CD14-positive monocyte (primary cell): ENCODE results near the gene OR5L1. TPM values are rescaled to one million over a fixed set of nuclear protein-coding genes. Genes with fewer than 3 reads are reported as not detected.

Source experiments
- DNase-seq, 3 donors: peaks; one replicate each; pipeline ENCODE4 v3.0.0-alpha.2; 2011 to 2022
- H2AFZ ChIP-seq: 2 replicates; pipeline ENCODE4 v1.6.0; 2012; ENCODE audit warnings: mild to moderate bottlenecking, low read depth, low read length, inconsistent platforms; ENCODE audit not compliant: insufficient read depth, poor library complexity, severe bottlenecking
- H3K27ac ChIP-seq, 2 donors: 1 replicate in 1 of 2; 2 replicates in 1 of 2; pipeline ENCODE4 v1.5.1; 2012 to 2013; ENCODE audit warnings: low read length in 2 of 2, control low read depth in 1 of 2, inconsistent platforms in 1 of 2, low read depth in 1 of 2, mild to moderate bottlenecking in 1 of 2
- H3K27me3 ChIP-seq, 2 donors: one replicate each; pipeline versions ENCODE4 v1.6.0 to v1.6.1; 2011 to 2013; ENCODE audit warnings: low read length in 2 of 2; ENCODE audit not compliant: control insufficient read depth in 2 of 2, insufficient read depth in 2 of 2
- H3K36me3 ChIP-seq, 2 donors: replicated peaks in 1 of 2; 1 replicate in 1 of 2; 2 replicates in 1 of 2; pipeline versions ENCODE4 v1.5.1 to v1.6.1; 2012 to 2013; ENCODE audit warnings: low read length in 2 of 2, control low read depth in 1 of 2, inconsistent platforms in 1 of 2, mild to moderate bottlenecking in 1 of 2; ENCODE audit not compliant: insufficient read depth in 2 of 2, control insufficient read depth in 1 of 2
- H3K4me1 ChIP-seq, 2 donors: 1 replicate in 1 of 2; 2 replicates in 1 of 2; pipeline versions ENCODE4 v1.5.1 to v1.6.1; 2012 to 2013; ENCODE audit warnings: low read length in 2 of 2, control low read depth in 1 of 2, inconsistent platforms in 1 of 2, mild to moderate bottlenecking in 1 of 2, moderate library complexity in 1 of 2; ENCODE audit not compliant: insufficient read depth in 2 of 2, control insufficient read depth in 1 of 2
- H3K4me2 ChIP-seq: replicated peaks from 2 replicates; pipeline ENCODE3; 2012; ENCODE audit warnings: low read length, moderate library complexity, mild to moderate bottlenecking; ENCODE audit not compliant: poor library complexity, severe bottlenecking; ENCODE audit errors: extremely low read depth
- H3K4me3 ChIP-seq, 3 experiments: fragments of 200-600 bp in 1 of 3; sonication (generic) in 1 of 3; replicated peaks in 1 of 3; 1 replicate in 2 of 3; 2 replicates in 1 of 3; pipeline ENCODE4 v1.5.1; 2011 to 2013; ENCODE audit warnings: low read length in 3 of 3, mild to moderate bottlenecking in 3 of 3, control low read depth in 2 of 3, low read depth in 2 of 3, inconsistent platforms in 1 of 3, moderate library complexity in 1 of 3
- H3K79me2 ChIP-seq: 2 replicates; pipeline ENCODE4 v1.6.0; 2012; ENCODE audit warnings: mild to moderate bottlenecking, control low read depth, inconsistent platforms, low read length, moderate library complexity; ENCODE audit not compliant: insufficient read depth
- H3K9ac ChIP-seq: 2 replicates; pipeline ENCODE4 v1.6.0; 2017; ENCODE audit warnings: low read length, mild to moderate bottlenecking; ENCODE audit not compliant: insufficient read depth, poor library complexity, severe bottlenecking
- H3K9me3 ChIP-seq, 2 donors: replicated peaks in 1 of 2; 1 replicate in 1 of 2; 2 replicates in 1 of 2; pipeline versions ENCODE4 v1.5.1 to v1.6.1; 2012 to 2013; ENCODE audit warnings: low read length in 2 of 2, control low read depth in 1 of 2; ENCODE audit not compliant: control insufficient read depth in 1 of 2, insufficient read depth in 1 of 2
- H4K20me1 ChIP-seq: 2 replicates; pipeline ENCODE4 v1.6.0; 2012; ENCODE audit warnings: mild to moderate bottlenecking, low read length, control low read depth, moderate library complexity; ENCODE audit not compliant: insufficient read depth
- H3K27ac Mint-ChIP-seq, 7 donors: one replicate each; pipeline ENCODE4 v1.8.0; 2020; ENCODE audit warnings: mild to moderate bottlenecking in 7 of 7, mixed read lengths in 7 of 7, moderate library complexity in 6 of 7, inconsistent platforms in 2 of 7
- H3K27me3 Mint-ChIP-seq, 3 donors: one replicate each; pipeline ENCODE4 v1.8.0; 2021 to 2022; ENCODE audit warnings: low read depth in 3 of 3, mild to moderate bottlenecking in 3 of 3, mixed read lengths in 3 of 3, moderate library complexity in 3 of 3, inconsistent platforms in 1 of 3
- H3K36me3 Mint-ChIP-seq, 2 donors: one replicate each; pipeline ENCODE4 v1.8.0; 2020; ENCODE audit warnings: mixed read lengths in 2 of 2, inconsistent platforms in 1 of 2, mild to moderate bottlenecking in 1 of 2
- H3K4me1 Mint-ChIP-seq: one replicate; pipeline ENCODE4 v1.8.0; 2020; ENCODE audit warnings: mild to moderate bottlenecking, mixed read lengths
- H3K4me3 Mint-ChIP-seq, 2 donors: one replicate each; pipeline ENCODE4 v1.8.0; 2020; ENCODE audit warnings: mild to moderate bottlenecking in 2 of 2, mixed read lengths in 2 of 2, moderate library complexity in 1 of 2
- H3K9me3 Mint-ChIP-seq, 7 donors: one replicate each; pipeline ENCODE4 v1.8.0; 2020 to 2022; ENCODE audit warnings: mixed read lengths in 7 of 7, mild to moderate bottlenecking in 6 of 7, moderate library complexity in 6 of 7, inconsistent platforms in 2 of 7
- WGBS: methylation state at CpG from one replicate; pipeline ENCODE4 v1.1.5; 2013; ENCODE audit warnings: missing lambda C conversion rate; ENCODE audit not compliant: insufficient coverage; 5-methylcytosine and 5-hydroxymethylcytosine counted together
- intact Hi-C, 2 donors: fragments of 100-400 bp; cut with micrococcal nuclease; formaldehyde crosslinking; loops; one replicate each; pipeline versions ENCODE4 v1.15.0 to v1.15.1; 2023
- polyA plus RNA-seq, 3 donors: library from polyadenylated mRNA; depleted of rRNA in 1 of 3; unstranded in 2 of 3; stranded (reverse) in 1 of 3; fragments of 300-500 nt in 2 of 3; fragments of >200 nt in 1 of 3; fragmentation: Illumina TruSeq in 2 of 3; gene quantifications; 1 replicate in 2 of 3; 2 replicates in 1 of 3; pipeline ENCODE4 v1.2.3, GENCODE V29; 2012 to 2021
- TF ChIP-seq, protein P1 (sequence below): fragments of 200-600 bp; IDR thresholded peaks from one replicate; pipeline ENCODE4 v1.8.0; 2022; ENCODE audit warnings: antibody characterized with exemption, mild to moderate bottlenecking

Gene OR5L1
- polyA plus RNA-seq, 3 donors: not detected

DNA sequence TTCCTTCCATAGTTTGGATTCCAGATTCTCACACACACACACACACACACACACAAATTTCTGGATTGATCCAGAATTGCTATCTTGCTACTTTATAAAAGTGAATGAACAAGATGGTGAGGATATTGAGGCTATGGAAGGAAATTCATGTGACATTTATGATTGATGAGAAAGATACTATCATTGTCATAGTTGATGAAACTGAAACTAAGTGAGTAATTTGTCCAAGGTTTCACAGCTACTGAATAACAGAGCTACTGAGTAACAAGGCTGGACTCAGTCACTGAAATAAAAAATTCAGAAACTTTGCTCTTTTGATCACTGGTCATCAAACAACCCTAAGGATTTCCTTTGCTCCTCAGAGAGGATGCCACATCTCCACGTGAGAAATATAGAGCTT, 43.5 kb downstream of the OR5L1 start:
- H3K4me2 ChIP-seq: no peak overlapping the region
- no CpG with 5 or more reads among the region's 1 CpG for WGBS
- intact Hi-C loops: no loop called here
- Mint-ChIP-seq H3K4me1 (no peaks in the 10 kb centered on the region), H3K36me3 (no peaks in the 10 kb centered on the region), H3K27ac (no peak overlapping the region), H3K27me3 (no peaks in the 10 kb centered on the region), H3K9me3 (peaks cover 0 to 3% (median 2%) of the 10 kb centered on the region in 7 donors), H3K4me3 (no peak overlapping the region)
- H3K27me3 ChIP-seq: no peaks in the 10 kb centered on the region
- TF ChIP-seq, protein P1, sequence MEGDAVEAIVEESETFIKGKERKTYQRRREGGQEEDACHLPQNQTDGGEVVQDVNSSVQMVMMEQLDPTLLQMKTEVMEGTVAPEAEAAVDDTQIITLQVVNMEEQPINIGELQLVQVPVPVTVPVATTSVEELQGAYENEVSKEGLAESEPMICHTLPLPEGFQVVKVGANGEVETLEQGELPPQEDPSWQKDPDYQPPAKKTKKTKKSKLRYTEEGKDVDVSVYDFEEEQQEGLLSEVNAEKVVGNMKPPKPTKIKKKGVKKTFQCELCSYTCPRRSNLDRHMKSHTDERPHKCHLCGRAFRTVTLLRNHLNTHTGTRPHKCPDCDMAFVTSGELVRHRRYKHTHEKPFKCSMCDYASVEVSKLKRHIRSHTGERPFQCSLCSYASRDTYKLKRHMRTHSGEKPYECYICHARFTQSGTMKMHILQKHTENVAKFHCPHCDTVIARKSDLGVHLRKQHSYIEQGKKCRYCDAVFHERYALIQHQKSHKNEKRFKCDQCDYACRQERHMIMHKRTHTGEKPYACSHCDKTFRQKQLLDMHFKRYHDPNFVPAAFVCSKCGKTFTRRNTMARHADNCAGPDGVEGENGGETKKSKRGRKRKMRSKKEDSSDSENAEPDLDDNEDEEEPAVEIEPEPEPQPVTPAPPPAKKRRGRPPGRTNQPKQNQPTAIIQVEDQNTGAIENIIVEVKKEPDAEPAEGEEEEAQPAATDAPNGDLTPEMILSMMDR: no peak
- no peaks in the 10 kb centered on the region for H4K20me1 ChIP-seq
- peaks cover 5 to 13% of the 10 kb centered on the region in 2 donors for H3K9me3 ChIP-seq
- H3K4me3 ChIP-seq: no peak overlapping the region
- no peaks in the 10 kb centered on the region for H3K36me3 ChIP-seq
- no peaks in the 10 kb centered on the region for H3K4me1 ChIP-seq
- no peaks in the 10 kb centered on the region for H3K79me2 ChIP-seq
- no peak overlapping the region for H2AFZ ChIP-seq
- no peak for DNase-seq
- H3K27ac ChIP-seq: no peak overlapping the region
- H3K9ac ChIP-seq: no peak overlapping the region

Other genes with a start within 250 kb of the OR5L1 start
- not detected for gene OR4C16, start 239.2 kb upstream of the OR5L1 start, polyA plus RNA-seq
- gene OR4C11, start 203.7 kb upstream of the OR5L1 start, polyA plus RNA-seq: not detected
- gene OR4P4, start 176.3 kb upstream of the OR5L1 start, polyA plus RNA-seq: not detected
- not detected for gene OR4S2, start 163.0 kb upstream of the OR5L1 start, polyA plus RNA-seq
- gene OR4C6, start 149.2 kb upstream of the OR5L1 start, polyA plus RNA-seq: not detected
- not detected for gene OR5D13, start 37.9 kb upstream of the OR5L1 start, polyA plus RNA-seq
- gene OR5D14, start 15.8 kb upstream of the OR5L1 start, polyA plus RNA-seq: not detected
- not detected for gene OR5D18, start 8.3 kb downstream of the OR5L1 start, polyA plus RNA-seq
- not detected for gene OR5L2, start 15.9 kb downstream of the OR5L1 start, polyA plus RNA-seq
- not detected for gene OR5D16, start 27.4 kb downstream of the OR5L1 start, polyA plus RNA-seq
- not detected for gene TRIM51, start 71.9 kb downstream of the OR5L1 start, polyA plus RNA-seq
- gene OR5W2, start 103.2 kb downstream of the OR5L1 start, polyA plus RNA-seq: not detected
- gene OR5I1, start 125.0 kb downstream of the OR5L1 start, polyA plus RNA-seq: not detected
- gene OR10AG1, start 158.6 kb downstream of the OR5L1 start, polyA plus RNA-seq: not detected
- gene OR5F1, start 183.3 kb downstream of the OR5L1 start, polyA plus RNA-seq: not detected
- gene OR5AS1, start 216.3 kb downstream of the OR5L1 start, polyA plus RNA-seq: not detected